GM18508 (cell line): ENCODE data around the gene ARHGAP28.

Experiments
- ATAC-seq: cut with Tn5 transposase; IDR thresholded peaks from one replicate; pipeline ENCODE4 v1.9.1; 2021; ENCODE audit warnings: moderate number of reproducible peaks; ENCODE audit not compliant: insufficient read depth, unreplicated experiment

Gene ARHGAP28

DNA sequence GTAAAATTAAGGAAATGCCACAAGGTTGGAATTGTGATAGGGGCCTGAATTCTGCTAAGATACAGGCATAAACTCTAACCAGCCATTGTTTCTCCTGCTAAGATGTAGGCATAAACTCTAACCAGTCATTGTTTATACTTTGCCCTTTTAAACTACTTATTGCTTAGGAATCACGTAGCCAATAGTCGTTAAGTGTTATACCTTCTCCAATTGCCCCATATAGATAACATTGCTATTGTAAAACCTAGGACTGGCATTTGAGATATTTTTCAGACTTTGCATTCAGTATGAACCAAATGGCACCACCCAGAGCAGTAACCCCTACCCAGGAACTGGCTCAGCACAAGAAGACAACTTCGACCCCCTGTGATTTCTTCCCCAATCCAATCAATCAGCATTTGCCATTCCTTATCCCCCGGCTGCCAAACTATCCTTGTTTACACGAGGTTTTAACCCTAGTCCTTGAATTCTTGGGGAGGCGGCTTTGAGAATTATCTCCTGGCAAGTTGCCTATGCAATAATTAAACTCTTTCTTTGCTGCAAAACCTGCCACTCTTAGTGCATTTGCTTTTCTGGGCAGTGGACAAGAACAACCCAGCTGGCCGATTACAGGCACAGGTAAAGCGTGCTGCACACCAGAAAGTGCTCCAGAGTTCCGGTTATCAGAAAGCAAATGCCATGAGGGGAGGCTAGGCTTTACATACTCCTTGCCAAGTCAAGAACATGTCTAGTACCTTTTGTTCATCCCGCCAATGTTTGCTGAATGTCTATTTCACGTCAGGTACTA is 220.5 kb downstream of the ARHGAP28 start:
- no peak for ATAC-seq

DNA sequence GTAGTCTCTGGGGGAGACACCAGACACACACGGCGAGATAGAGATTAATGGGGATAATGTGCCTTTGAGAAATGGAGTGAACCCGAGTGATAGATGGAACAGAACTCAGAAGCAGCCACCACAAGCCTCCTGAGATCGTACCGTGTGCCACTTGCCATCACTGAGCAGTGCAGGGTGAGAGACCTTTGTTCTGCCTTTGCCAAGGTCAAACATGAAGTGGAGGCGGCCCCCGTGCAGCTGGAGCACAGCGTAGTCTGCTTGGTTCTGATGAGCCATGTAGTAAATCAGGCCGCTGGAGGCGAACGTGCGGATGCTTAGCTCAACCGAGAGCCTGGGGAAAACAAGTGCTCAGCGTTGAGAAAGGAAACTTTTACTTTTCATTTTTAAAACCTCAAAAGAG is 221.1 kb downstream of the ARHGAP28 start:
- no peak for ATAC-seq

DNA sequence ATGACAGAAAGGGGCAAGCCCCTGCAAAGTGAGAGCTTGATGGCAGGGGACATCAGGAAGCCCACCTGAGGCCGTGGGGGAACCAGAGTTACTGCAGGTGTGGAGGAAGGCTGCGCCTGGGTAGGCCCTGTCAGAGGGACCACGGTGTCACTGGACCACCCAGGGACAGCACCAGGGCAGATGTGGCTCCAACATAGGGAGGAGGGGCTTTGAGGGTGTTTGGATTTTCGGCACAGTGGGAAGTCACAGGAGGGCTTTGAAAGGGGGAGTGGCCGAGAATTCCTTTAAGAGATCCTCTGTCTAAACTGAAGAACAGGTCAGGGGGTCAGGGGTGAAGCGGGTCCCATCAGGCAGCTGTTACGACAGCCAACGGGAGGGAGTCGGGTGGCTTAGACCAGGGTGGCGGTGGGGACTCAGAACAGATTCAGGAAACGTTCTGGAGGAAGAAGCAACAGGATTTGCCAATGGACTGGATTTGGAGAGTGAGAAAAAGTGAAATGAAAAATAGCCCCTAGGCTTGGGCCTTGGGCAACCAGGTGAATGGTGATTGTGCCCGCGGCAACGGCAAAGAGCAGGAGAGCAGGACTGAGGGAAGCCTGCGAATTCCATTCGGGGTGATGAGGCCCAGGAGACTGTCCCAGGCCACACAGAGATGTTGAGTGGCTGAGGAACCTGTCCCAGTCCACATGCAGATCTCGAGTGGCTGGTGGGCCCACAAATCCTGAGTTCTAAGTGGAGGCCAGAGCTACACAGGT is 222.0 kb downstream of the ARHGAP28 start:
- no peak for ATAC-seq

DNA sequence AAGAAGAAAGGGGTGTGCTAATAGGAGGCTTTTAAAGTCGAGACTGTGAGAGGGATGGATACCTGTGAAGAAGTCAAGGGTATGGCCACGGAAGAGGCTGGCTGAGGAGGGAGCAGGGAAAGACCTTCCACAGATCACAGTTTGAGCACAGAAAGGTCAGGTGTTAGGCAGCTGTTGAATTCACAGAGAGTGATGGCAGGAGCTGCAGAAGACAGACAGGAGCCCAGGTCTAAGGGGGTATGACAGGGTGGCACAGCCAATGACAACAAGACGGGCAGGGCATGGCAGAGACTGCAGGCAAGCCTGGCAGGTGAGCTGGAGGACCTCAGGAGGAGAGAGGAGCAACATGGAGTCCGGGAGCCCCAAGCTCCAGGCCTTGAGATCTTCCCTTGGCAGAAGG is 225.0 kb downstream of the ARHGAP28 start:
- no peak for ATAC-seq

DNA sequence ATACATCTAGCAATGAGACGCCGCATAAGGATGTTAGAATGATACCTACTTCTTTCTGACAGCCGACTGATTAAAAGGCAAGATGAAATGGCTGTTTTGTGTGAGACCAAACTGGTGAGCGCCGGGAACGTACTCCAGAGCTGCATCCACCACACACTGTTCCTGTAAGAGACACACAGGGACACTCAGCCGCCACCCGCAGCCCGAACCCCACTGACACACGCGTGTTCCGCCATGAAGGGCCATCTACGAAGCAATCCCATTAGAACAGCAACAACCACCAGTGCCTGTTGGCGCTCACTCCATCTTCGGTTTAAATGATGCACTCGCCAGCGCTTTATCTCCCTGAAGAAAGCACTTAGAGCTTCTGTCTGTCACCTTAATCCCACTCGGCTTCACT is 225.8 kb downstream of the ARHGAP28 start:
- no peak for ATAC-seq

DNA sequence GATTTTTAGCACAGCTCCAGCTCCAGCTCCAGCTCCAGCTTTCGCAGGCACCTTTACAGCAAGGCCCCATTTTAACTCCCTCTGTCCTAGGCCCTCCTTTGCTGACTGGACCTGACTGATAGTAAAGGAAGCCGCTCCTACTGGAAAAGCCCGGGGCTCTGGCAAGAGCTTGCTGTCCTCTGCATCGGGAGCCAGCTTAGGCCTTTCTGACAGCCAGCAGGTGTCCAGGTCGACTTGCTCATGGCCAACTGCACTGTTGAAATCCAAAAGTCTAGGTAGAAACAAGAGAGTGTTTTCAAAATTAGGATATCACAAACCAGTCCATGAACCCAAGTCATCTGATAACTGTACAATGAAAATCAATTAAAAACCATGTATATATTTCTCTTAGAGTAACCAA is 227.0 kb downstream of the ARHGAP28 start:
- no peak for ATAC-seq

DNA sequence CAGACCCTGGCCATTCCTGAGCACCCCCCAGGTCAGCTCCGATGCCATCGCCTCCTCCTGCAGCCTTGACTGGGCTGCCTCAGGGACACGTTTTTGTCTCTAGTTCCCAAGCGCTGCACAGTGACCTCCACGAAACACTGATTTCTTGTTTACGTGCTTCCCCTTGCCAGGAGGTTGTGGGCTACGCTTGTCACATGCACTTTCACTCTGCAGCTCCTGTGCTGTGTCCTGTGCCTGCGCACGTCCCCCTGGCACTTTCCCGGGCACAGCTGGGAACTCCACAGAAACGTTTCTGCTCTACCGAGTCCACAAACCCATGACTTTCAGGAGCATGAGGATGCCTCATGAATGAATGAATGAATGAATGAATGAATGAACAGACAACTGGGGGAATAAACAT is 227.5 kb downstream of the ARHGAP28 start:
- ATAC-seq: no peak

DNA sequence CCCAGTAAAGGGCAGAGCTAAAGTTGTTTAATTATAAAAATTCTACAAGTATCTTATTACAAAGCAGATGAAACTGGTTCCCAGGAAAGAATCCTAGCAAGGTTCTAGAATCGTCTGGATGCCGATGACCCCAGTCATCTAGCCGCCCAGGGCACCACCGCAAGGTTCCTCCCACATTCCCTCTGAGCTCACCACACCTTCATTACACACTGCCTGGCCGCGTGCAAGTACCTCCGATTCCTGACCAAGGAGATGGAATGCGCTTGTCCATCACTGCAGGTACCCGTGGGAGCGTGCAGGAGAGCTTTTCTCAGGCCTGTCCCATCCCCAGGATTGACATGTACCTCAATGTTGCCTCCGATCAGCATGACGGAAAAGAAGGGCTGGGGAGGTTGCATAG is 229.6 kb downstream of the ARHGAP28 start:
- ATAC-seq: no peak

DNA sequence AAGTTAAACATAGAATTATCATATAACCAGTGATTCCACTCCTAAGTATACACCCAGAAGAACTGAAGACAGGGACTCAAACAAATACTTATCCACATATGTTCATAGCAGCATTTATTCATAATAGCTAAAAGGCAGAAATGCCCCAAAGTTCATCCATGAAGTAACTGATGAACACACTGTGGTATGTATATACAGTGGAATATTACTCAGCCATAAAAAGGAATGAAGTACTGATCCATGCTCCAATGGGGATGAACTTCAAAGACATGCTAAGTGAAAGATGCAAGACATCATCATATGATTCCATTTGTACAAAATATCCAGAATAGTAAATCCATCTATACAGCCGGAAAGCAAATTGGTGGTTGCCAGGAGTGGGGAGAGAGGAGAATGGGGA is 230.6 kb downstream of the ARHGAP28 start:
- no peak for ATAC-seq

DNA sequence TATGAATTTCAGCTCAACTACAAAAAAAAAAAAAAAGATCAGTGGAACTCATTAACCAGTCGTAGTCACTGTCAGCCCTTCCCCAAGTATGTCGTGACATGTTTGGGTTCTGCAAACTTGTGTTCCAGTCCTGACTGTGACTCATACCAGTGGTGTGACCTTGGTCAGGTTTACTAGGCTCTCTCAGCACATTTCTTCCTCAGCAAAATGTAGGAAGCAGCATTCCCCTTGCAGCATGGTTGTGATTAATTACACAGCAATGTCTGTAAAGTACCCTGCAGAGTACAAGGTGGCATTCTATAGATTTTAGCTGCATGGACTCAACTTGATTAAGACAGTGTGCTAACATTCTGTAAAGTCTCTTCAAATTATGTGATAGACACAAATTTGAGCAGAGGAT is 231.1 kb downstream of the ARHGAP28 start:
- ATAC-seq: no peak

DNA sequence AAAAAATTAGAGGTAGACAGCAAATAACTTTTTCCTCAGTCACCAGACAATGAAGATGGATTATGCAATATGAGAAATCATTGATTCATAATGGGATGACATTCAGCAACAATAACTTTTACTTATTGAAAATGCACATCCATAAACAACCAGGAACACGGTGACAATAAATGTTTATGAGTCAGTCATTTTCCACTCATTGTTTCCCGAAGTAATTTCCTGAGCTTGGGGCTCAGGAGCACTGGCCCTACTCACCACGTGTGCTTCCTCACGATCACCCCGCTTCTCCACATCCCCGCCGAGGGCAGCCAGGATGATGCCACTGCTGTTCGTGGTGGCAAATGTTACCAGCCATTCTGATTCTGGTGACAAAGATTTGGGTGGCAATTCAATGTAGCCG is 231.8 kb downstream of the ARHGAP28 start:
- ATAC-seq: no peak

DNA sequence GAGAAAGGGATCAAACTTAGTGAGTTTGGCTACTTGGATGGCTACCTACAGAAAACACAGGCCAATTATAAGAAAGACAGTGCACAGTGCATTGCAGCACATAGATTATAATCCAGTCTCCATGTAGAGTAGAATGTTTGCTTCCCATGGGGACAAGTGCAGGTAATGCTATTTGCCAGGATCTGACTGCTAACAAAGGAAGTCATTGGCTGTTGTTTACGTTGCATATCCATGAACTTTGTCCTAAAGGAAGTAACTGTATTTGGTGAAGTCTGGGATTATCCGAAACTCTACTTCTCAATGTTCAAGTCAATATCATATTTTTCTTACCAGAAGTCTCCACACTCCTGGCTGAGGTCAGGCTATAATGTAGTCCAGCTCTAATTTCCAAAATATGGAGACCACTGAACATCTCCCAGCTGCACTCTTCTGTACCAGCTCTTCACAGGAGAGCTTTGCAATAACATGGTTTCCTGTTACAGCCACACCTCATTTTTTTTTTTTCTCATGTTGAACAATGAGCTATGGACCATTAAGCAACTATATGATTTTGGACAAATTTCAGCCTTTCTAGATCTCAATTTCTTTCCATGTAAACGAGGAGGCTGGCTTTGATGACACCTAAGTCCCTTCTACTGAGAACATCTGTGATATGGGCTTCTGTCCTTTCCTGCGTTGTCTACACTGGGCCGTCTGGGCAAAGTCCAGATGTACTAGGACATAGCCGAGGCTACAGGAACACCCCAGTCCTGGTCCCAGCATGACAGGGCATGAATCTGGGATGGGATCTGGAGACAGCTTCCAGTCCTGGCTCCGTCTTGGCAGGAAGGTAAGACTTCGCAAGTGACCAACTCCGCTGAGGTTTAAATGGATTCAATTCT is 233.3 kb downstream of the ARHGAP28 start:
- ATAC-seq: no peak

DNA sequence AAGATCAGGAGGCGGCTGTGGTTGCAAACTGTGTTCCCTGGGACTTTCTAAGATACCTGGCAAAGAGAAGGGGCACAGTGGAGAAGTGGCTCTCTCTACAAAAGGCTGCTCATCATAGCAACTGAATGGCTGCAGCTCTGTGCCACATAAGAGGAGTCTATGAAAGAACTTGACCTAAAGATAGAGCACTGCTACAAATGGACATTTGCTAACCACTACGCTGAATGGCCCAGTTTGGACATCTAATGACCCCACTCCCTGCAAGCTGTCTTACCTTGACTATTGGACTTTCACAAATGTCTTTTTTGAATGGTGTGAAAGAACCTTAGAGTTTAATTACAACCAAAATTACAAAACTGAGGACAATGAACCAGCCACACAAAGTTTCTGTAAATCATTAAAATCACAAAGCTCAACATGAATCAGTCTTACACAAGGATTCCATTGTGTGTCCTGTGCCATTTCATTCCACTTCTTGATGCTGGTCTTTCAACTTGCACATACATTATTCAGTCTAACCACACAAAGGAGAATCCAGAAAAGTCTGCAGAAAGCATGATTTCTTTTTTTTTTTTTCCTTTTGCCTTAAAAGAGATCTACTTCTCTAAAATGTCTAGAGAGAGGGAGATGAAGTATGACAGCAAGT is 234.1 kb downstream of the ARHGAP28 start:
- ATAC-seq: no peak
